Effector CD8-positive, alpha-beta T cell (primary cell): Measurements from ENCODE around the gene SULT4A1.

ENCODE experiments used
- DNase-seq: peaks from one replicate; lab custom pipeline; 2025; lab: John Stamatoyannopoulos, UW

Gene SULT4A1

DNA sequence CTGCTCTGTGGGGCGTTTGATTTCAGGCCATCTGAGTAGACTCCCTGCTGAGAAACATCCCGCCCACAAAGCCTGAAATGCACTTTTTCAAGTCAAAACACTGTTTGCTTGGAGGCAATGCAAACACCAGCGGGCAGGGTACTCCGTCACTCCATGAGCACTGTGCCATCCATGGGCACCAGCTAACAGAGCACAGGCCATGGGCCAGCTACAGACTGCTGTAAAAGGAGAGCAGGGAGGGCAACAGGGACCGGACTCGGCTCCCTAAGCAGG is 33.7 kb downstream of the SULT4A1 start:
- no peak for DNase-seq

DNA sequence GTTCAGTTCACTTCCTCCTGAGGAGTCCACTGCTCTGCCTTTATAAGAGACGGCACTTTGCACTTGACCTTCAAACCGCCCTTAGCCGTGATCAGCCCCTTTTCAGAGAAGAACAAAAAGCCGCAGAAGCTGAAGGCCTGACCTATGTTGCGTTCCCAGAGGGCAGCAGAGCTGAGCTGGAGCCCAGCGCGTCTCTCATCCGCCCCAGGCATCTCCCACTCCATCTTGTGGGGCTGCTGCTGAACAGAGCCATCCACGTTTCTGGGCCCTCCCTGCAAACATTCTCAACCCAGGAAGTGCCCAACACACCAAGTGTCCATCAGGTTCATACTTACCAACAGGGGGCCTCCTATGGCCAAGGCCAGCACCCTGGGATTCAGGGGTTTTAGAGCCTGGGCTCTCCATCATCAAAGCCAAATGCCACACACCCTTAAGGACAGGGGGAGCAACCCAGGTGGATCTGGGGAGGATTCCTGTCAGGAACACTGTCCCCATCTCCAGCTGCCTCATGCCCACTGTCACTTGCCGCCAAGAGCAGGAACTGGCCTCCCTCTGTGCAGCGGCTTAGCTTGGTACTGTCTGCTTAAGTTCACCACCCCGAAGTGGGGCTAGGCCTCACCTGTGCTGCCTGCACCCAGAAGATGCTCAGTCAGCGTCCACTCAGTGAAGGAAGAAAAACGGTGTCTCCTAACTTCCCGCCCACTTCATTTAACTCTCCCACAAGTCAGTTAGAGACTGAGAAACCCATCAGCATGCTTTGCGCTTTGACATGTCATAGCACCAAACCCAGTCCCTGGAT is 34.2 kb downstream of the SULT4A1 start:
- DNase-seq, result no peak

DNA sequence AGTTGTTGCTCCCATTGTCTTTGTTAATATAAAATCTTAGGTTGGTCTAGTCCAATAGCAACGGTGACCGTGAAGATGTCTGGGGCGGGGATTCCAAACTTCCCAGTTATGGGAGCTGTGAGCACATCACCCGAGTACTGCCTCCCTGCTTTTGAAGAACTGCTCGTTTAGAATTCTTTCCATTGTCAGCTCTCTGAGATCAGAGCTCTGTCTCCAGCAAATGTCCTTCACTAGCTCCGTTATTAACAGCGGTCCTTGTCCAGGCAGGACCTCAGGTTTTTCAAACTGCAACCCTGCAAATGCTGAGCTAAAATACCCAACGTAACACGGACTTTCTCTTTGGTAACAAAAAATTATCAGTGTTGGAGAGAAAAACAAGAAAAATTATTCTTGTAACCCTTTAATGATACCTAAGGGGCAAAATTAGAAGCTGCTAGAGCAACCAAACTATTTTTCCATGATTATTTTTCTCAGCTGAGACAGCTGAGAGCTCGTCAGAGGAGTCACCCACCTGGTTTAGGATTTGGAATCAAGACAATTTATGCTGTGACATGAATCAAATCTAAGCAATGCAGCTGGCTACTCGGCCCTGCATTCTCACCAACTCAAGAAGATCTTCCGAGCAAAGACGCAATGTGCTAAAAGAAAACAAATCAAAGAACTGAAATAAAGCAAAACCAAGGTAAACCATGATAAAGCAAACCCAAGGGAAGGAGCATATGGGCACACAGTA is 35.1 kb downstream of the SULT4A1 start:
- no peak for DNase-seq

DNA sequence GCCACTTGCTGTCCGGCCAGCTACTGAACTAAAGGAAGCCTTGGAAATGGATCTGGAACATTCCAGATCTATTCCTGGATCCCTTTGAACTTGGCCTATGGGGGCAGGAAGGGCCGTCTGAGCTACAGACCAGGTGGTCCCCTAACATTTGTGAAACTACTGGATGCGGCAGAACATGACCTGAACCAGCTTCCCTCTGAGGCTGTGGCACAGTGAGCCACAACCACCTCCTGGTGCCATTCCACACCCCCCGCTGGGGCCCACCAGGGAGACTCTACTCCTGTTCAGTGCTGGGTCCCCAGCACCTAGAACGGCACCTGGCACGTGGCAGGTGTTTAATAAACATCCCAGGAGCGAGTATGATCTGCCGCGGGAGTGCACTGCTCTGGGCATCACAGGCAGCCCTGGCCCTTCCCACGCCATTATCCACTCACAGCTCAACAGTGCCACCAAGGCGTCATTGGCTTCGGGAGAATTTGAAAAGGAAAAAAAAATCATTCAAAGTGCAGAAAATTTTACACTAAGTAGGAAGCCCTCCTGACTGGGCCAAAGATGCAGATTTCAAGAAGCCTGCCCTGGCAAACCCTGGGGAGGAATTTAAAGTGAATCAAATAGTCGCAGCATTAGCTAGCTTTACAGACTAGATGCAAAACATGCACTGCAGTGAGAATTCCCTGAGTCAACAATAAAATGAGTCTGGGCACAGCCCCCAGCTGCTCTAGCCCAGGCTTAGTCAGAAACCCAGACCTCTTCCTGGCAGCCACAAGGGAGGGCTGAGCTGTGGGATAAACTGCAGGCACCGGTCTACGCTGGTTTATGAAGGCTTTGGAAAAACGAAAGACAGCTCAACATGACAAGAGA is 35.9 kb downstream of the SULT4A1 start:
- DNase-seq, result no peak

DNA sequence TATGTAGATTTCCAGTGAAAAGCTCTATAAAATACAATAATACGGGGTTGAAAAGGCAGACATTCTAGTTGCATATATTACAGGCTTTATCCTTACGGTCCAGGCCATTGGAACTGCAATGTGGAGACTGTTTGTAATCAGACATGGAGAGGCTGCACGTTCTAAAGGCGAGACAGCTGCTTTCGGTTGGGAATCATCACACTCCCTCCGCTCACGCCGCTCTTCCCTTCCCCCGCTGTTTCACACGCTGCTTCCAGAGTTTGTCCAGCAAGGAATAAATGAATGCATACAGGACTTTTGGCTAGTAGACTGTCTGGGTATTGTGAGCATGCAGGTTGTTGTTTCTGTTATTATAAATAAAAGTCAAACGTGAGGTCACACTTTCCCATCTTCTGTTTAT is 36.7 kb downstream of the SULT4A1 start:
- no peak for DNase-seq

DNA sequence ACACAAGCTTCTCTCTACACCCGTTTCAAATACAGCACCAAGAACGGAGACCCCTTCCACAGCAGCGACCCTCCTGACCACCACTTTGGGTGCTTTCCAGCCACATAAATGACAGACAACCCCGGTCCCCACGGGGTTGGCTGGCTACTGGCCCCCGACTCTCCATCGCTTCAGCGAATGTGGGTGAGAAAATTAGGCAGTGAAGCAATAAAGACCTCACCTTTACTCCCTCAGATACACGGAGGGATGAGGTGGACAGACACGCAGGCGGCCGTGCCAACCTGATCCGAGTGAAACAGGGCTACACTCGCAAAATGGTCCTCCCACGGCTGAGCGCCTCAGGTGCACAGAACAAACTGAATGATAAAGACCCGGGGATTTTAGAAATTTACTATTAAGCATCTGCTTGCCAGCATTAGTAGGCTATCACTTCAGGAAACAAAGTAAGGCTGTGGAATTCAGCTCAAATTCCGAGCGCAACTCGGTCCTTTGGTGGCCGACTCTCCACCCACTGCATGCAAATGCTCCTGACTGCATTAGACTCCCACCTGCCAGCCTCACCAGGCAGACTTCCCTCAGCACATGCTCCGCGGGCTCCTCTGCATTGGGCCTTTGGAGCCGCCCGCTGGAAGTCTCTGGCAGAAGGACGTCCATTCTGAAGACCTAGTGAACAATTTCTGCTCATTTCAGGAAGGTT is 37.4 kb downstream of the SULT4A1 start:
- DNase-seq, result no peak

DNA sequence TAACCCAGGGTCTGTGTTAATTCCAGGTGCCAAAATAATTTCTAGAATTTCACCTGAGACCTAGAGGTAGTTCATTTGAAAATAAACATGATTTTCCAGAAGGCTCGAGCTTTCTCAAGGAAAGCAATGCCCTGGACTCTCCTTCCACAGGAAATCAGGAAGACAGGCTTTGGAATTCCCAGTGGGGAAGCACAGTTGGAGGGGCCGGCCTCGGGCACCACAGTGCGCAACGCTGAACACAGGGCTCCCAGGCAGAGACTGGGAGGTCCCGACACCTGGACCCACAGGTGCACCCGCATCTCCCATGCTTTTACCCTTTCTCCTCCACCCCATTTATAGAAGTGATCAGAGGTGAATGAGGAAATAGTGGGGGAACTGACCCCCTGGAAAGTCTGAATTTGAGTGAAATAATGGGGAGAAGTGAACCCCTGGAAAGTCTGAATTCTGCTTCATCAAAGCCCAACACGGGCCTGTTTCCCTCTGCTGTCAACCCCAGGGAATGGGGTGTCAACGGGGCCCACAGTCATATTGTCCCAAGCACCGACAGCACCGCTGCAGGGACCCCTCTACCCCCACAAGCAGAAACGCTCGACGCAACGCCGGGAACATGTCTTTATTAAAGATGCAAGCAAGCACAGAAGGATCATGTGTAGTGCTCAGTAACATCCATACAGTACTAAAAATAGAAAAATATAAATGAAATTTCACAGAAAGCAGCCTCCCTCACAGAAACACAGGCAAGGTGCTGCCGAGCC is 38.2 kb downstream of the SULT4A1 start:
- DNase-seq, result no peak

DNA sequence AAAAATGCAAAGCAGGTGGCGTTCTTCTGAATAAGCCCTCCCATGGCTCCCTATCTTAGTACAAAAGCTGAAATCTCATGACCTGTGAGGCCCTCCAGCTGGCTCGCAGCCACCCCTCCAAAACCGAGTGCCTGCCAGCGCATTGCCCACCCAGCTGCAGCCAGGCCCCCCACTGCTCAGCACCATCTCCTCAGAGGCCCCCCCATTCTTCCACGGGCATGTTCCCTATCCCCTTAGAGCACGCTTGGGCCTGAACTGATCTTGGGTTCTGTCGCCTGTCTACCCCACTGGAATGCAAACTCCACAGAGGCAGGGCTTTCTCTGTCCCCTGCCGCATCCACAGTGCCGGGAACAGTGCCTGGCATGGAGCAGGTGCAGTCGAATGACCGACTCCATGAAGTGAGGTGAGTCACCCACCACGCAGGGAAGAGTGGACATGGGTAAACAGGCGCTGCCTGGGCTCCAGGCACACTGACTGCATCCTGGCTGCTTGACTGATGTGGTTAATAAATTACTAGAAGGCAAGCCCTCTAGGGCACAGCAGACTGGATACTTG is 38.9 kb downstream of the SULT4A1 start:
- no peak for DNase-seq

DNA sequence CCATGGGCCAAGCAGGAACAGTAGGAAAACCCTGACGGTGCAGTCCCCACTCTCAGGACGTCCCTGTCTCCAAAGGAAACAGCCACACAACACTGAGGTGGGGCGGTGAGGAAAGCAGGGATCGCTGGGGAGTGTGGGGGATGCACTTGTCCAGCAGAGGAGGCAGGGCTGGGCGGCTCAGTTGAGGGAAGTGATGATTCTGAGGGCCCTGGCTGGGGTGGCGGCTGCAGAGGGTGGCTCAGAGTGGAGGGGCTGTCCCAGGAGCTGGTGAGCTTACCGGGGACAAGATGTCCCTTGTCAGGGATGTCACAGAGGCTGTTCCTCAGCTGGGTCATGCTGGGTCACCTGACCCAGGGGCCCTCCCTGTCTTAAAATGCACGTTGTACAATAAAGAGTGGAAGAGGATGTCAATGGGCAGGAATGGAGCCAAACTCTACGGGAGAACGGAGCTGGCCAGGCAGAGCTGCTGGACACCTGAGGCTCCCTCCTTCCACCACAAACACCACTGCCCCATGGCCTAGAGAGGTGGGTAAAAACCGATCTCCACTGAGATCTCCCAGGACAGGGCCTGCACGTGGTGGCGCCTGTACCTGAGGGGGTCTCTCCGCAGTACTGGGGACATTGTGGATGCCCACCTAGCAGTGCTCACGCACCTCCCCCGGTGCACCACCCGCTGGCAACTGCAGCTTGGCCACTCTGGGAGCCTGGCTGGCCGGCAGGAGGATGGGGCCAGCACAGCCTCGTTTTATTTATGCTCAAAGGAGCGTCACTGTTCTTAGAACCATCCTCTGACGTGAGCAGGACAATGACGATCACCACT is 40.5 kb downstream of the SULT4A1 start:
- DNase-seq, result no peak

DNA sequence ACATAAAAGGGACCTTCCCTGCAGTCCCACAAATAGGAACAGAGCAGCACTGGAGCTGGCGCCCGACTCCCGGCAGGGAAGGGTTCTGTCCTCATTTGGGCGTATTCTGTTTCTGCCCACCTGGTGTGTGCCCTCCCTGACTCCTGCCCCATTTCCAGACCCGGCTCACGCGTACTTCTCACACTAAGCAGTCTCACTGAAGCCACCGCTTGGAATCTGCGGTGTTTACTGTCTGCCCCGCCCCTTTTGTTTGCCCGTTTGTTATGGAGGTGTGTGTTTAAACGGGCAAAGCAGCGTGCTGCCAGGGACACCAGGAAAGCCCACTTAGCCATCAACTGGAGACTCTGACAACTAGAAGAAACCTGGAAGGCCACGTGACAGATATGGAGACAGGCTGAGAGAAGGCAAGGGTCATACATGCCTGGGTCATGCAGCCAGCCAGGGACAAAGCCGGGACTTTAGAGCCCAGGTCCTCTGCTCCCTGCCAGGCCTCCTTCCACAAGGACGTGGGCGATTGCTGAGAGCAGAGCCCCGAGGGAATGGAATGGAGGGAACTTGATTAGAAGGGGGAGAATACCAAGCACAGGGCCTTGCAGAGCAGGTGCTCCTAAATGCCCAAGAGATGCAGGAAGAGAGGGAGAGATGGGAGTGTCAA is 41.5 kb downstream of the SULT4A1 start:
- no peak for DNase-seq

DNA sequence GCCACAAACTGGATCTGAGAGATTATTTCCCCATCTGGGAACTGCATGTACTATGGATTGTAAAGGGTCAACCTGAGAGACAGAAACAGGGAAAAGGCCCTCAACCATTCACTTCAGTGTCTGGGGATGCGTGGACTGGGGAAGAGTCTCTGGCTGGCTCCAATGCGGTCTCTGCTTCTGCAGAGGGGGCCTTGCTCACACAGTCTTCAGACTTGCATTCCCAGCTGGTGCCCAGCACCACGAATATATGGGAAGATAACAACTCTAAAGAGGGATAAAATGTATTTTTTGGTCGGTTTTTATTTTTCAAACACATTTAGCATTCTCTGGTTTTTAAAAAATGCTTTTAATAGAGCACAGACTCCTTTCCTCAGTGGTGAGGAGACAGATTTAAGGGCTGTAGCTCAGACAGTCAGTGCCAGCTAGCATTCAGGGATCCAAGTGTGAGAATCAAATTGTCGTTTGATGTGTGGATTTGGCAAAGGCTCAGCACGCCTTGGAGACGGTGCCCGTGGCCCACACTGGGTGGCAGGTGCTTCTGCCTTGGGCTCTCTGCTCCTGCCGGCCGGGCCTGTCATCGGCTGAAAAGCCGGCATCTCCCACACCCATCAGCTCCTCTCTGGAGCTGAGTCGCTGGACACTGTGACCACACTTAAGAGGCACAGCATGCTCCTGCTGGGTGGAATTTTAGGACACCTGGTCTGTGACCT is 42.2 kb downstream of the SULT4A1 start:
- DNase-seq, result no peak

DNA sequence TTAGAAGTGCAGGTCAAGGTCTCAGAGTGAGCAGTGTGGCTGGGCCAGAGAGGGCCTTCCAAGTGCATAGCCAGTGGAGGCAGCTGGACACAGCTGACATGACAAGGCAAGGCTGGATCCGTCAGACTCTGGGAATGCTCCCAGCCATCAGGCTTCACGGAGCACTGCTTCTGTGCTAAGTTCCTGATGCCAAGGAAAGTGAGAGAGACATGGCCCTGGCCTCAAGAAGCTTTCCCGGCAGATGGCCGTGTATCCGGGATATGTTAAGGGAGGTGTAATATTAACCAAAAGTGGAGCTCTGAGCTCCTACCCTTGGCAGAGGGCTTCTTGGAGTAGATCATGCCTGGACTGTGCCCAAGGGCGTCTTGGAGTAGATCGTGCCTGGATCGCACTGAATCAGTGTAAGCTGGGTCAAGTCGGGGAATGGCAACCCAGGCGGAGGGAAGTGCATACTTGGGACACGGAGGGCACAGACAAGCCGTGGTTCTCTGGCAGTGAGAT is 42.8 kb downstream of the SULT4A1 start:
- DNase-seq, result no peak

DNA sequence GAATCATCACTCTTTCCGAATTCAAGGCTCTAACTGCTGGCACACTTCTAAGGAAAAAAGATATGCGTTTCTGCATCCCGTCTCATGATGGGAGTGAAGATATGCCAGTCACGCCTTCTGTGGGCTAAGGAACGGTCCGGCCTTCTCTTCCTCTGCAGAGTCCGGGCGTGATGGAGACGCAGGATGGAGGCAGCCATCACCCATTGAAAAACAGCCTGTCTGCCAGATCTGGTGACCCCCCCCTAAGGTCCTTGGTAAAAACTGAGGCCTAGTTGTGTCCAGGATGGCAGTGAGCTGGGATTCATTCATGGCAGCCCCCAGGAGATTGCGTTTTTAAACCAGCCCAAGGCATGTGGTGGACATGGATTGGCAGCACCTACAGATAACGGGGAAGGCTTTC is 43.3 kb downstream of the SULT4A1 start:
- no peak for DNase-seq

DNA sequence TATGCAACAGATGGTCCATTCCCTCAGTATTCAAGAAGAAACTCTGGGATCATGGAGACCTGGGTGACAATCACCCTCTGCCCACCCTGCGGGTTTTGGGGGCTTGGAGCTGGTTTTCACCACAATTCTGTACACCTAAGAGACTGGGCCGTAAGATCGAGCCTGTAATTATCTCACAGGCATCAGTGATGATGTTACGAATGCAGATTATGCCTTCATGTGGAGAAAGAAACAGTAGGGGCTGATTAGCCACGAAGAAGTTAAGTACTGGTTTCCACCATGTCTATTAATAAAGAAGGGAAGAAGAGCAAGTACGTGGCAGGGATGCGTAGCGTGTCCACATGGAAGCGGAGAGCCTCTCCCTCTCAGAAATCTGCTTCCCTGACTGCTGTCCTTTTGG is 44.9 kb downstream of the SULT4A1 start:
- DNase-seq, result no peak

DNA sequence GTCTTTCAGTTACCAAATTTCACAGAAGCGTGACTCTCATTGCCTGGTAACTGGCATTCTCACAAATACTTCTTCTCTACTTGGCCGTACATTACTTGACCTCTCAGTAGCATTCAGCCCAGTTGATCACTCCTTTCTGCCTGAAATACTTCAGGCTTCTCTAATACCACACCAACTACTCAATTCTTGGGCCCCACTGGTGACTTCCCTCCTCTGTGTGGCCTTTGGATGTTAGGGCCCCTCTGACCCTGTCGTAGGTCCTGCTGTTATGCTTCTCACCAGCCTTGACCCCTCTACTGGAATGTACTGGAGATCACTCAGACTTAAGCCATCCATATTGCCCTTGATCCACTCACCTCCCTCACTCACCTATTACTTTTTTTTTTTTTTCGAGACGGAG is 48.0 kb downstream of the SULT4A1 start:
- no peak for DNase-seq

DNA sequence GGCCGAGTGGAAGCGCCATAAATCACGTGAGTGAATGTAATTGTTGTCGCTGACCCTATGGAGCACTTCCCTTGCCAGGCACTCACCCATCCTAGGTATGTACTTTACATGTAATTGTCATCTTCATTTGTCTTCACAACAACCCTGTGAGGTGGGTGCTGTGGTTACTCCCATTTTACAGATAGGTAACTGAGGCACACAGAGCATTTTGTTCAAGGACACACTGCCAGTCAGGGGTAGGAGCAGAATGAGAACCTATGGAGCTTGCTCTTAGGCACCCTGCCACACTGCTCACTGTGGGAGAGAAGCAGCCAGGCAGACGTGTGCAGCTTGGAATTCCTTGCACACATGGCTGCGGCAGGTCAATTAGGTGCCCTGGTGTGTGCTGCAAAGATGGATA is 49.4 kb downstream of the SULT4A1 start:
- DNase-seq, result no peak

DNA sequence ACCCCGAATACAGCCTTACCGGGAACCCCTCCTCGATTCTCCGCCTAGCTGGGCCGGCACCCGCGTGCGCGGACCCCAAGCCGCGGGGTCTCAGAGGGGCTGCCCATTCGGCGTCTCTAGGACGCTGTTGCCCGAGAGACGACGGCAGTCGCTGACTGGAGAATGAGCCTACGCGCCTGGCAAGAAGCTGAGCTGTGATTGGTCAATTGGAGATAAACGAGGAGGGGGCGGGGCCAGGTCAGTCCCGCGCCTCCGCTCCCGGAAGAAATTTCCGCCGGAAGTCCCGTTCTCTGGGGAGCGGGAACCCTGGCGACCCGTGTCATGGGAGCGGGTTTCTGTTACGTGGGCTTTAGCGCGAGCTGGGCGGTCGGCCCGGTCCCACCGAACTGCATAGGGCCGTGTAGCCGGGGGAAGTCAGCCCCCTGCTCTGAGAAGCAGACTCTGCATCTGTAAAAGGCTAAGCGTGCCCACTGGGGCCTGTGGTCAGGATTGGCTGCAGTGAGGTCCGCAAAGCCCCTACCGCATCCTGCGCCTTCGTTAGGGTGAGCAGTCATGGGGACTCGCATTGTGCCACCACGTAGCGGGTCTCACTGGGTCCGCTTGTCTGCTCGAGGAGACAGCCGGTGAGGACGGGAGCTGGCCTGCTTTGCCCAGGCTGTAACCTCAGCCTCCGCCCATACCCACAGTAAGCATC is 50.0 kb downstream of the SULT4A1 start, which contains the start of gene EFCAB6:
EFCAB6 (minus strand) TSS at position 157 of the 694 bp plus-strand sequence. CDS start 29,987 bp downstream, outside the sequence.
- DNase-seq, result peak; percentile 86

DNA sequence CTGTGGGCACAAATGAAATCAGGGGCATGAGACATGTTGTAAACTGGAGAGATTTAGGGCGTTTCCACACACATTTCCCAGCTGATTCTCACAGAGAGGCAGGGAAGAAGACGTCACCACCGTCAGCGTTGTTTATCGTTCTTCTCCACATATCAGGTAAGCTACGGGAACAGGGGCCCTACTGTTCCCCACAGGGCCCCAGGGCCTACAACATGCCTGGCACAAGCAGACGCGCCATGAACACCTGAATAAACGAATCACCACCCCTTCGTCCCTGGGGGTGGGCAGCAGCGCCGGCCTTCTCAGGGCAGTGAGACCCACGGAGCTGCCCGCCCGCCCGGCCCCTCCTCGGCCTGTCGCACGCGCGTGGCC is 50.5 kb downstream of the SULT4A1 start:
- no peak for DNase-seq
